ENCODE data around the gene LRRC41. TPM values are rescaled to one million over a fixed set of nuclear protein-coding genes. Genes with fewer than 3 reads are reported as not detected.

LRRC41 gene
- total and polyA plus RNA-seq, 2 experiments from 2014 or later, result 20.1 to 69.4 TPM

DNA sequence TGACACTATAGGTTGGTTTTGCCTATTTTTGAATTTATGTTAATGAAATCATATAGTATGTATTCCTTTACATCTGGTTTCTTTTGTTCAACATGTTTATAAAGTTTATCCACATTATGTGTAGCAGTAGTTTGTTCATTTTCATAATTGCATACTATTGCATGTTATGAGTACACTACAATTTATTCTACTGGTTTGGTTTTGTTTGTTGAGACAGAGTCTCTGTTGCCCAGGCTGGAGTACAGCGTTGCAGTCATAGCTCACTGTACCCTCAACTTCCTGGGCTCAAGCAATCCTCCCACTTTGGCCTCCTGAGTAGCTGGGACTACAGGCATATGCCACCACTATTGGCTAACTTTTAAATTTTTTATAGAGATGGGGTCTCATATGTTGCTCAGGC, 34.8 kb downstream of the LRRC41 start (continued):
- TF ChIP-seq, protein P1, sequence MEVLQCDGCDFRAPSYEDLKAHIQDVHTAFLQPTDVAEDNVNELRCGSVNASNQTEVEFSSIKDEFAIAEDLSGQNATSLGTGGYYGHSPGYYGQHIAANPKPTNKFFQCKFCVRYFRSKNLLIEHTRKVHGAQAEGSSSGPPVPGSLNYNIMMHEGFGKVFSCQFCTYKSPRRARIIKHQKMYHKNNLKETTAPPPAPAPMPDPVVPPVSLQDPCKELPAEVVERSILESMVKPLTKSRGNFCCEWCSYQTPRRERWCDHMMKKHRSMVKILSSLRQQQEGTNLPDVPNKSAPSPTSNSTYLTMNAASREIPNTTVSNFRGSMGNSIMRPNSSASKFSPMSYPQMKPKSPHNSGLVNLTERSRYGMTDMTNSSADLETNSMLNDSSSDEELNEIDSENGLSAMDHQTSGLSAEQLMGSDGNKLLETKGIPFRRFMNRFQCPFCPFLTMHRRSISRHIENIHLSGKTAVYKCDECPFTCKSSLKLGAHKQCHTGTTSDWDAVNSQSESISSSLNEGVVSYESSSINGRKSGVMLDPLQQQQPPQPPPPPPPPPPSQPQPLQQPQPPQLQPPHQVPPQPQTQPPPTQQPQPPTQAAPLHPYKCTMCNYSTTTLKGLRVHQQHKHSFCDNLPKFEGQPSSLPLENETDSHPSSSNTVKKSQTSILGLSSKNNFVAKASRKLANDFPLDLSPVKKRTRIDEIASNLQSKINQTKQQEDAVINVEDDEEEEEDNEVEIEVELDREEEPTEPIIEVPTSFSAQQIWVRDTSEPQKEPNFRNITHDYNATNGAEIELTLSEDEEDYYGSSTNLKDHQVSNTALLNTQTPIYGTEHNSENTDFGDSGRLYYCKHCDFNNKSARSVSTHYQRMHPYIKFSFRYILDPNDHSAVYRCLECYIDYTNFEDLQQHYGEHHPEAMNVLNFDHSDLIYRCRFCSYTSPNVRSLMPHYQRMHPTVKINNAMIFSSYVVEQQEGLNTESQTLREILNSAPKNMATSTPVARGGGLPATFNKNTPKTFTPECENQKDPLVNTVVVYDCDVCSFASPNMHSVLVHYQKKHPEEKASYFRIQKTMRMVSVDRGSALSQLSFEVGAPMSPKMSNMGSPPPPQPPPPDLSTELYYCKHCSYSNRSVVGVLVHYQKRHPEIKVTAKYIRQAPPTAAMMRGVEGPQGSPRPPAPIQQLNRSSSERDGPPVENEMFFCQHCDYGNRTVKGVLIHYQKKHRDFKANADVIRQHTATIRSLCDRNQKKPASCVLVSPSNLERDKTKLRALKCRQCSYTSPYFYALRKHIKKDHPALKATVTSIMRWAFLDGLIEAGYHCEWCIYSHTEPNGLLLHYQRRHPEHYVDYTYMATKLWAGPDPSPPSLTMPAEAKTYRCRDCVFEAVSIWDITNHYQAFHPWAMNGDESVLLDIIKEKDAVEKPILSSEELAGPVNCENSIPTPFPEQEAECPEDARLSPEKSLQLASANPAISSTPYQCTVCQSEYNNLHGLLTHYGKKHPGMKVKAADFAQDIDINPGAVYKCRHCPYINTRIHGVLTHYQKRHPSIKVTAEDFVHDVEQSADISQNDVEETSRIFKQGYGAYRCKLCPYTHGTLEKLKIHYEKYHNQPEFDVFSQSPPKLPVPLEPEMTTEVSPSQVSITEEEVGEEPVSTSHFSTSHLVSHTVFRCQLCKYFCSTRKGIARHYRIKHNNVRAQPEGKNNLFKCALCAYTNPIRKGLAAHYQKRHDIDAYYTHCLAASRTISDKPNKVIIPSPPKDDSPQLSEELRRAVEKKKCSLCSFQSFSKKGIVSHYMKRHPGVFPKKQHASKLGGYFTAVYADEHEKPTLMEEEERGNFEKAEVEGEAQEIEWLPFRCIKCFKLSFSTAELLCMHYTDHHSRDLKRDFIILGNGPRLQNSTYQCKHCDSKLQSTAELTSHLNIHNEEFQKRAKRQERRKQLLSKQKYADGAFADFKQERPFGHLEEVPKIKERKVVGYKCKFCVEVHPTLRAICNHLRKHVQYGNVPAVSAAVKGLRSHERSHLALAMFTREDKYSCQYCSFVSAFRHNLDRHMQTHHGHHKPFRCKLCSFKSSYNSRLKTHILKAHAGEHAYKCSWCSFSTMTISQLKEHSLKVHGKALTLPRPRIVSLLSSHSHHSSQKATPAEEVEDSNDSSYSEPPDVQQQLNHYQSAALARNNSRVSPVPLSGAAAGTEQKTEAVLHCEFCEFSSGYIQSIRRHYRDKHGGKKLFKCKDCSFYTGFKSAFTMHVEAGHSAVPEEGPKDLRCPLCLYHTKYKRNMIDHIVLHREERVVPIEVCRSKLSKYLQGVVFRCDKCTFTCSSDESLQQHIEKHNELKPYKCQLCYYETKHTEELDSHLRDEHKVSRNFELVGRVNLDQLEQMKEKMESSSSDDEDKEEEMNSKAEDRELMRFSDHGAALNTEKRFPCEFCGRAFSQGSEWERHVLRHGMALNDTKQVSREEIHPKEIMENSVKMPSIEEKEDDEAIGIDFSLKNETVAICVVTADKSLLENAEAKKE (CRISPR knock-in tag; IDR thresholded peaks at IDR 0.05), result no peak
- TF ChIP-seq CREB1 (CRISPR knock-in tag; IDR thresholded peaks at IDR 0.05; ENCODE audit: low read depth), result no peak
- no peak for TF ChIP-seq EZH2phosphoT487 (IDR thresholded peaks at IDR 0.05; ENCODE audit: unreplicated experiment)
- TF ChIP-seq EZH2 (IDR thresholded peaks at IDR 0.05; ENCODE audit: low read depth, unreplicated experiment), result no peak
- TF ChIP-seq, protein P2, sequence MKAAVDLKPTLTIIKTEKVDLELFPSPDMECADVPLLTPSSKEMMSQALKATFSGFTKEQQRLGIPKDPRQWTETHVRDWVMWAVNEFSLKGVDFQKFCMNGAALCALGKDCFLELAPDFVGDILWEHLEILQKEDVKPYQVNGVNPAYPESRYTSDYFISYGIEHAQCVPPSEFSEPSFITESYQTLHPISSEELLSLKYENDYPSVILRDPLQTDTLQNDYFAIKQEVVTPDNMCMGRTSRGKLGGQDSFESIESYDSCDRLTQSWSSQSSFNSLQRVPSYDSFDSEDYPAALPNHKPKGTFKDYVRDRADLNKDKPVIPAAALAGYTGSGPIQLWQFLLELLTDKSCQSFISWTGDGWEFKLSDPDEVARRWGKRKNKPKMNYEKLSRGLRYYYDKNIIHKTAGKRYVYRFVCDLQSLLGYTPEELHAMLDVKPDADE (IDR thresholded peaks at IDR 0.05), result no peak
- no peak for TF ChIP-seq JUNB (IDR thresholded peaks at IDR 0.05; ENCODE audit: unreplicated experiment)
- no peak for TF ChIP-seq NANOG (IDR thresholded peaks at IDR 0.05; ENCODE audit: borderline replicate concordance)
- TF ChIP-seq CTCF (conservative IDR thresholded peaks at IDR 0.05; ENCODE audit: low read depth in 2 of 2), result no peak

Measured in GM23338 (cell line).